Activated CD8-positive, alpha-beta memory T cell treated with anti-CD3 and anti-CD28 coated beads for 48 hours (primary cell): Measurements from ENCODE around the gene ARHGAP10.
"Not testable (repeated sequence)": the region's sequence is repeated elsewhere in the genome, so short reads cannot be mapped to it uniquely, and the experiment has no call there.

Source experiments
- DNase-seq, 3 experiments: peaks; one replicate each; pipeline ENCODE4 v3.0.0-alpha.2; 2020; ENCODE audit warnings: low read depth in 2 of 3, low spot score in 2 of 3

Gene ARHGAP10

DNA sequence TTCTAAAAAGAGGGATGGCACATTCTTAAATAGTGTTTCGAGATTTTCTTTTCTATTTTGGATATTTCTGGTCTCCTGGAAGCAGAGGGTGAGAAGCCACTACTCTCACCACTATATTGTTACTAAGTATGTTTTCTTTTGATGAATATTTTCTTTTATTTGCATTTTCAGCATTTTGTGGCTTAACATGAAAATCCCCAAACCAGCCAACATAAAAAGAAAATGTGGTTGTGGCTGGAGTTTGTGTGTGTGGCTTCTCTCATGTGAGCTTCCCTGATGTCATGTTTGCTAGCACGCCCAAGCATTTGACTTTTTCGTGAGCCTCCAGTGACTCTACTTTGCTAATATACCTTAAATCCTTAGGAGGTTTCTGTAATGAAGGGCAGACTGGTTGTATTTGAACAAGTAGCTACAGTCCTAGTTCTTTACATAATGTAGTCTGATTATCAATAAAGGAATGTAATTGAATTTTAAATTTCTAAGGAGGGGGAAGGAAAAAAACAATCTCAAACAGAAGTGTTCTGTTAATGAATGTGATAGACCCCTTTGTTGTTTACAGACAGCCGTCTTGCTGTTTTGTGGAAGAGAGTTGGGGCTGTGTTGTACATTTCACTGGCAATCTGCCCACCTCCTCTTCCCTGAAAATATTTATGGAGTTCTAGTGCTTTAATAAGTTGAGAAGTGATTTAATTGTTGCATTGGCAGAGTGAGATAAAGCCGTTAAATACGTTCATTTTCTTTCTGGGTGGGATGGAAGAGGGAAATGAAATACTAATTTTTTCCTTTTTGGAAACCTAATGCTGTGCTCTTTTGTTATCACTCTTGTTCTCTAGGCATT lies 114.6 kb downstream of the ARHGAP10 start:
- no peak for DNase-seq

DNA sequence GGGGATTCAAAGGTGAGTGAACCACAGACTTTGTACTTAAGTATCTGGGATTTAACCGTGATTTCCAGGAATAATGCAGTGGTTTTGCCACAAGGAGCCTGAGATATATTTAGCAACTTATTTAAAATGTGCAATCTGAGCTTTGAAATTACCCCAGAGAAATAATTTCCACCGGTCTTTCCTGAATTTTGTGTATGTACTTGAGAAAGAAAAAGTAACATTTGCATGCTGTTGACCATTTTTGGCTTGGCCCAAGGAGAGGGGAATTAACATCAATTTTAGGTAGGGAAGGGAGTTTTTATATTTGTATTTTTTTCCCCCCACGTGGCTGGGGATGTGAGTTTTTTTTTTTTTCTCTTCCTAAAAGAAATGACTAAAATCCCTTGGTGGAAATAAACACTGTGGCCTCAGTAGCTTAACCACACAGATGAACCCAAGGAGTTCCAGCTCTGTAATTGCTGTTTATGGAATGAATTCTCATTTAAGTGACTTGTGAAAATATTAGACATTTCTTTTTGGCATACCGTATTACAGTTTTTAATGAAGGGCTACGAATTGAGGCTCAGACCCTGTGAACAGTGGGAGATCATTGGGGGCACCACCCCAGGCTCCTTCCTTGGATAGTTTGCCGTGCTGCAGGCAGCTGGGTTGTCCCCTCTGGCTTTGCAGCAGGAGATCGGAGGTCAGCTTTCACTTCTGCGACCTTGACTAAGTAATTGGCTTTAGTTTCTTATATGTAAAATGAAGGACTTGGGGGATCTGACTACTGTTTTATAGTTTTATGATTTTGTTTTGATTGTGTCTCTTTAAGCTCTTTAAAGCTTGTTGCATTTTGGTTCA lies 116.1 kb downstream of the ARHGAP10 start:
- no peak for DNase-seq

DNA sequence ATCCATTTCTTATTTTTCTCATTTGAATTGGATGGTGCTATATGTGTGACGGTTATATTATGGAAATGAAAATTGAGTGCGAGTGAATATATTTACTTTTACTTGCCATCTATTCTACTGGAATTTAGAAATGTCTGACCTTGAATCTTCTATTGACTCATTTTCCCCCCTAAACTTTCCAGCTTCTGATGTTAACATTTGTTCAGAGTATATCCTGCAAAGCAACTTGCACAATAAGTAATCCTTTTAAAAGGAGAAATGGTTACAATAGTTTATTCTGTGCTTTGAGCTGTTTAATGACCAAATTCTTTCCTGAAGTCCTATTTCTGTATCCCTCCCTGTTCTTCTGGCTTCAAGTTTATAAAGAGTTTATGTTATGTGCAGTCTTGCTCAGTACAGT lies 116.7 kb downstream of the ARHGAP10 start:
- DNase-seq = no peak

DNA sequence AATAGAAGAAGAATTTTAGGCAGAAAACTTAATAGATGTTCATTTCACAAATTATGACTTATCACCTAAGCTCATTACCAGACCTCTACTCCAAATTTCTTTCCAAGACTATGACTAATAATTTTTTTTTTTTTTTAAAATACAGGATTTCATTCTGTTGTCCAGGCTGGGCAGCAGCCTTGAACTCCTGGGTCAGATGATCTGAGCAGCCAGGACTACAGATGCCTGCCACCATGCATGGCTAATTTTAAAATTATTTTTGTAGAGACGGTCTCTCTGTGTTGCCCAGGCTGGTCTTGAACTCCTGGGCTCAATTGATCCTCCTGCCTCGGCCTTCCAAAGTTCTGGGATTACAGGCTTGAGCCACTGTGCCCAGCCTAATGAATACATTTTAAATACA lies 119.2 kb downstream of the ARHGAP10 start:
- no peak for DNase-seq

DNA sequence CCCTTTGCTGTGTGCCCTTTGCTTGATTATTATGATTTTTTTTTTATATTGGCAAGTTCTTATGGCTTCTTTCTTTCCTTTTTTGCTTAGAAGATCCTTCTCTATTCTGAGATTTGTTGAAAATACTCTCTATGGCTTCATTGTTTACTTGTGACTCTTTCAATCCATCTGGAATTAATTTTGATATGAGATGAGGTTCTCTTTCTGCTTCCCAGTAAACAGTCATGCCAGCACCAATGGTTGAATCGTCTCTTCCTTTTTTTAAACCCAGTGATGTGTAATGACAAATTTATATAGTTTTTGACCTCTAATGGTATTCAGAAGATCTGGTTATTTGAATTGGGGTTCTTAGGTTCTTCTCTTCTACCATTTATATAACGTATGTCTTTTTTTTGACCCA lies 121.8 kb downstream of the ARHGAP10 start:
- no peak for DNase-seq

DNA sequence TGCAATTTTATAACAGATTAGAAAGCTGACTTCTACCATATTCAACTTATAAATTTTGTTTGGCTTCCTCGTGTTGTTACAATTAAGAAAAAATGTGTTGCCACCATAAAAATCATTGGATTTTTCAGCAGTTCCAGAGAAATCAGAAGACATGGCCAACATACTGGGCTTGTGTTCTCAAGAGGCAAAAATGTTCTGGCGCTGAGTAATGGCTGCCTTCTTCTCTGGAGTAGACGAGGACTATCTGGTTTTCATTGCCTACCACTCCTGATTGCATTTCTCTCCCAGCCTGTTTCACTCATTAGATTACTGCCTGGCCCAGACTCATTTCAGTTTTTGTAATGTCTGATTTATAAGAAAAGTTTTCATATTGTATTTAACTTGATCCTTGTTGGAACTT lies 122.3 kb downstream of the ARHGAP10 start:
- DNase-seq = no peak

DNA sequence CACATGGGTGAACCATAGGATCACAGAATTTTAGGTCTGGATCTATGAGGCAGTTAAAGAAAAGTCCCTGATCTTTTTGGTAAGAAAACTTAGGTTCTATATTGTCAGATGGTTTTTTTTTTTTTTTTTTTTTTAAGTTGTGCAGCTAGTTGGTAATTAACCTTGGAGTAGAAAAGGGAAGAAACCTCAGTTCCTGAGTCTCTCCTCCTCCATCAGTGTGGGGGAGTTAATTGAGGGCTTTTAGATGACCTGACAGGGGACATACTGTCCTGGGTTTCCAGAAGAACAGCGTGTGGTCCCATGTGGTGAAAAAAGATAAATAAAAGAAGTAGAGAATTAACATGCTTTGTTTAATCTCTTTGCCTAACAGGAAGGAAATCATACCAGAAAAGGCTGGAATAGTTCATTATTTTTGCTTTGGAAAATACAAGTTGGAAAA lies 123.7 kb downstream of the ARHGAP10 start:
- DNase-seq = no peak

DNA sequence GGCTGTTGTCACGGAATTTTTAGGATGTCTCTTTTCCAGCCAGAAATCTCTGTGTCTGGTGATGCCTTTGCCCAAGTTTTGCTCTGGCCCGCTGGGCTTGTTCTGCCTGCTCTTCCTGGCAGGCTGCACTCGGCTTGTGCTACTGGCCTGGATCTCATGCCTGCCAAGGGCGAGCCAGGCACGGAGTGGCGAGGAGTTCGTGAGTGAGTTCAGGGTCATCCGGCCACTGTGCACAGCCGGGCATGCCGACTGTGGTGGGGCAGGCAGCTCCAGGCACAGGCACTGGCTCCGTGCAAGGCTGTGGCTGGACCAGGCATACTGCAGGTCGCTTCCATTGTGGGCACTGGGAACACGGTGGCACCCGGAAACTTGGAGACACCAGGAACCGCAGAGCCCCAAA lies 129.1 kb downstream of the ARHGAP10 start:
- no peak for DNase-seq

DNA sequence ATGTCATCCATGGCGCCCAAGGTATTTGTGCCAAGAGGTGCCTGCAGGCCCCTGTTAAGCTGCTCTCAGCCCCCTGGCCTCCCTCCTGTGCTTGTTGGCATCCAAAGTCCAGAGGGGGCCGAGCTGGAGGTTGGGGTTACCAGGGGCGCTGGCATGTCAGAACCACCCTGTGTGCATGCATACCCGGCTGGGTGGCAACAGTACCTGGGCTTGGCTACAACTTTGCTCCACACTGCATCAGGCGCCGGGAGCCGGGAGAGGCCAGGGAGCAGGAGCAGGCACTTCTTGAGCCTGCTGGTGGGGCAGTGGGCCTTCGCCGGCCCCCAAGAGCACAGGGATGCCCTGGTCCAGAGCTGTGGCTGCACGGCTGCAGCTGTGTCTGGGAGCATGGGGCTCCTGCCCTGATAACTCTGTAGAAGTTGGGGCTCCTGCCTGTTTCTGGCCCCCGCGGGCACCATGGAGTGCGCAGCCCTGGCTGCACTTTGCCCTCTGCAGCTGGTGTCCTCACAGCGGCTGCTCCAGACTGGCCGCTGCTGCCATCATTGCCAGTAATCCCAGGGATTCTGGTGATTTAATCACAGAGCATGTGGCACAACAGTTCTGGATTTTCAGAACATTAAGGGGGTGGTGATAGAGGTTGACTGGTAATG lies 130.3 kb downstream of the ARHGAP10 start:
- DNase-seq = no peak

DNA sequence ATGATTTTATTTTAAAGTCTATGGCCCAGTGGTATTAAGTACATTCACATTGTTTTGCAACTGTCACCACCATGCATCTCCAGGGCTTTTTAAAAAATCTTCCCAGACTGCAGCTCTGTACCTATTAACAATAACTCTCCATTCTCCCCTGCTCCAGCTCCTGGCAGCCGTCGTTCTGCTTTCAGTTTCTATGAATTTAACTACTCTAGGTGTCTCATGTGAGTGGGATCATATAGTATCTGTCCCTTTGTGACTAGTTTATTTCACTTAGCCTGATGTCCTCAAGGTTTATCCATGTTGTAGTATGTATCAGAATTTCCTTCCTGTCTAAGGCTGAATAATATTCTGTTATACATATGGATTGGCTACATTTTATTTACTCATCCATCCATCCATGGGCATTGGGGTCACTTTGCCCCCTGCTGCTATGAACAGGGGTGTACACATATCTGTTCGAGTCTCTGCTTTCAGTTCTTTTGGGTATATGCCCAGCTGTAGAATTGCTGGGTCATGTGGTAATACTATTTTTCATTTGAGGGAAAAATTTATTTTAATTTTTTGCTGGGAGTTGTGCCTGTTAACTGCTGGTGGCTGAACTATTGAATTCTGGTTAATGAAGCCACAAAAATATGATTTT lies 131.3 kb downstream of the ARHGAP10 start:
- no peak for DNase-seq

DNA sequence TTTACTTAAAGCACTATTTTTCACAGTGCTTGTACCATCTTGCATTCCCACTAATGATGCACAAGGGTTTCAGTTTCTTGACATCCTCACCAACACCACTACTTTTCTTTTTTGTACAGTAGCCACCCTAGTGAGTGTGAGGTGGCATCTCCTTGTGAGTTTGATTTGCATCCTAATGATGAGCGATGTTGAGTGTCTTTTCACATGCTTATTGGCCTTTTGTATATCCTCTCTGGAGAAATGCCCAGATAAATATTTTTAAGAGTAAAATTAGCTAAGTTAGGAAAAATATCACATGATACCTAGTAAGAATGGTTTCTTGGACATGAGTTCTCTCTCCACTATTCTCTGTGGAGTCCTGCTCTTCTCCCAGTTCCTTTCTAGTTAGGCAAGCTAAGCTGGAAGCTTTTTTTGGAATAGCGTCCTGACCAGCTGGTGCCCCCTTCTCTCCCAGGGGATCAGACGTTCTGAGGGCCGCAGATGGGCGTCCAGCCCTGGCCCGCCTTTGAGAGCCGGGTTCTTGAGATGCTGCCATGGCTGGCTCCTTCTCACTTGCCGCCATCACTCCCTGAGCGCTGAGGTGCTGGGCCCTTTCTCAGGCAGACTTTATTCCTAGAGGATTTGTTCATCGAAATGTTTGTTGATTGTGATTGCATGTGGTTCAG lies 132.1 kb downstream of the ARHGAP10 start:
- DNase-seq = no peak

DNA sequence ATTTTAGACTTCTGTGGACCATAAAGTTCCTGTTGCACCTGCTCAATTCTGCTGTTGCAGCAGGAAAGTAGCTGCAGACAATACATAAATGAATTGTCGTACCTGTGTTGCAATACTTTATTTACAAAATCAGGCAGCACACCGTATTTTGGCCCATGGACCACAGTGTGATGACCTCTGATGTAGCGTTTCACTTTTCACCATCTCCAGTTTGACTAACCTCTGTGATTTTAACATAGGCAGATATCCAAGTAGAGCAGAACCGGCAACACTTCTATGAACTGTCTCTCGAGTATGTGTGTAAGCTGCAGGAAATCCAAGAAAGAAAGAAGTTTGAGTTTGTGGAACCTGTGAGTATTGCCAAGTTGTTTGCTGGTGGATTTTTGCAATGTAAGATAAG lies 132.7 kb downstream of the ARHGAP10 start:
- no peak for DNase-seq

DNA sequence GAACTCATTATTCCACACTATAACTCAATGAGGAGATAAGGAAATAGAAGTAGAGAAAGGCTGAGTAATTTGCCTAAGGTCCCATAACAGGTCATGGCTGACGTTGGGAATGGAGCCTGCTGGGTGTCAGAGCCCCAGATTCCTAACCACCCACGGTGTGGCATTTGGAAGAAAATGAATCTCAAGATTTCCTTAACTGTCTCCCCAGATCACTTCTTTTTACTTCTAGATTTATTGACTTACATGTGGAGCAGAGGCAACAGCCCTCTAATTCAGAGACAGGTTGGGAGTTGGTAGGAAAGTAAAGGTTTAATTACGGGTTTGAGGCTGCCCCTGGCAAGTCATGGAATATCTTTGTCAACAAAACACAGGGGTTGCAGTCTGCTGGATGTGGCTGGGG lies 134.0 kb downstream of the ARHGAP10 start:
- no peak for DNase-seq

DNA sequence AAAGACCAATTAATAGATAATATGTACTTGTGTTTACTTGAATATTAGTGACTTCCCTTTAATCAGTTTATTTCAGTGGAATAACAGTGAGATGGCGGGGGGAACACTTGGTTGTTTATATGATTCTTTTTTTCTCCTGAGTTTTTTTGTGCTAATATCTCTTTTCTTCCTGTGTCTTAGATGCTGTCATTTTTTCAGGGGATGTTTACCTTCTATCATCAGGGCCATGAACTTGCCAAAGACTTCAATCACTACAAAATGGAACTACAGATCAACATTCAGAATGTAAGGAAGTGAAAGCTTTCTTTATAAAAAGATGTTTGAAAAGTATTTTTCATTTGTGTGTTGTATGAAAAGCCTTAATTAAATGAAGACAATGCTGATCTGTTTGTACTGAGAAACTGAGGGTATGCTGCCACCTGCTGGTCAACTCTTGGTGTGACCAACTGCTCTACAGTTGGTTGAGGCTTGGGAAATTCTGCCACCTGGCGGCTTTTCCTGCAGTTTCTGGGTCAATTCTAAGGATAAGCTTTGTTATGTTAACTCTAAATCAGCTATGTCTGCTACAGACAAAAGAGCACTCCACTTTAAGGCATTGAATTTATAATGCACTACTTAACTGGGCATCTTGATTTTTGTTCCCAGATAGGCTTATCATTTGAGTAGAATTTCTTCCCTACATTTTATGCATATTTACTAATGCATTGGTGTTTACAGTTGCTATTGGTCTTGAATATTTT lies 134.8 kb downstream of the ARHGAP10 start:
- peak; percentile 63 to 86 (median 82) for DNase-seq

DNA sequence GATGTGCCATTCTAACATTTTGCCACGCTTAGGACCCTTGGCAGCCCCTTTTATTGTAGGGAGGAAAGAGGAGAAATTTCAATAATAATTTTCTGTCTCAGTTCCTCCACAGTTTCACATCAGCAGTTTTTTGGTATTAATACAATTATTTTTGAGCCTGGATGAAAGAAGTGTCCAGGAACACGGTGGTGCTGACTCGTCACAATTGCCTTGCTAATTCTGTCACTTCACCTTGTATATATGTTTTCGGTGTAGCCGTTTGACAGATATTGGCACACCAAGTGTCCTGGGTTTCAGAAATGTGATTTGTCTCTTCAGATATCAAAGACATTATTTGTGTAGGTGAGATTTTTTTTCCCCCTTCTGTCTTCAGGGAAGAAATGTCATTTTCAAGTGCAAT lies 142.2 kb downstream of the ARHGAP10 start:
- no peak for DNase-seq

DNA sequence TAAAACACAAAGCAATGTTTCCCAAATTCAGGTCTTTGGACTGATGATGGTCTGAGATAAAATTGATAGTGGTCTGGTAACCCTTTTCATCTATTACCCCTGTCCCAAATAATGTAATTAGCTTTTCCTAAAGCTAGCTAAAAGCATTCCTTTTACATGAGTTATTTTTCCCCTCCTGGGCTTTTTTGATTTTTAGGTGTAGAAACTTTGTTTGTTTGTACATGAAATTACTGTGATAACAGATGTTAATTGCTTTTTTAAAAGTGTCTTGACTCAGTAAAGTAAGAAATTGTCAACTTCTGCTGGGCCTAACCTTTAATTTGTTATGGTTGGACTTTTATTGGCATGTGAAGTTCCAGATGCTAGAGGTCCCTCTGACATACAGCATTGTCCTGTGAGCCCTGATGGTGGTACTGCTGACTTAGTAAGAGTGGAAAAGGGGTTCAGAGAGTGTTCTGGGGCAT lies 145.5 kb downstream of the ARHGAP10 start:
- no peak for DNase-seq

DNA sequence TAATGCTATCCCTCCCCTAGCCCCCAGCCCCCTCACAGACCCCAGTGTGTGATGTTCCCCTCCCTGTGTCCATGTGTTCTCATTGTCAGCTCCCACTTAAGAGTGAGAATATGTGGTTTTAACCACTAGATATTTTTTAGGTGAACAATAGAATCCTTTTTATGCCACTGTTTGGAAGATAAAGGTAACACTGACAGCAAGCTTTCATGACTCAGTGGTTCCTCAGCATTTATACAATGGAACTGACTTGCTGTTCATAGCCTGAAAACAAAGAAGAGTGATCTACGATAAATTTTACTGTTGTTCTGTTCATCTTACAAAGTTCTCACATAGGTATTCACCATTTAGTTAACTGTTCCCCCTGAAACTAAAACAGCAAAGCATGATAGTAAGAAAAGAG lies 147.8 kb downstream of the ARHGAP10 start:
- DNase-seq = no peak

DNA sequence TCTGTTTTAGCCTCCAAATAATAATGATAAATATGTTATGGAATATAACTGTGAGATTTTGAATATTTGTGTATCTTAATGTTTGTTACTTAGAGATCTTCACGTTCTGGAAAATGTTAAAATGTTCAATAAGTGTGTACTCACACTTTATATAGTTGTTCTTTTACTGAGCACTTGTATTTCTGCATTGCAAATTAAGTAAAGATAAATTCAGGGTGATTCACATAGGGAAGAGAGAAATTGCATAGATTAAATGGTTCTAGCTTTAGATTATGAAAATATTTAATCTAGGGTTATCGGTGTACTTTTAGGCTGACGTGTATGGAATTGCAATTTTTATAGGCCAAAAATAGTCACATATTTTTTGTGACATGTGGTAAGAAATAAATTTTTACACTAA lies 148.6 kb downstream of the ARHGAP10 start:
- DNase-seq = no peak

DNA sequence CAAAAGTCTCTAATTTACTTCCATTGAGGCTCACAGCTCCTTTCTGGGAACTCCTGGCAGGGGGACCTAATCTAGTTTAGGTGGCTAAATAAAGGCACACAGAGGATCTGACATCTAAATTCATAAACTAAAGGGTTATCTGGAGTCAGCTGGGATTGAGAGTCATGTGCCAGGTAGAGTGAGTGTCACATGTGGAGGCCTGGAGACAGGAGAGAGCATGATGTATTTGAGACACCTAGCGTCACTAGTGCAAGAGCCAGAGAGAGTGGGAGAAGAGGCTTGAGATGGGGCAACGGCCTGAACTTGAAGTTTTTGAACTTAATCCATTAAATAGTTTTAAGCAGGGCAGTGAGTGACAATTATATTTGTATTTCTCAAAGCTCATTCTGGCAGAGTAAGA lies 152.6 kb downstream of the ARHGAP10 start:
- no peak for DNase-seq

DNA sequence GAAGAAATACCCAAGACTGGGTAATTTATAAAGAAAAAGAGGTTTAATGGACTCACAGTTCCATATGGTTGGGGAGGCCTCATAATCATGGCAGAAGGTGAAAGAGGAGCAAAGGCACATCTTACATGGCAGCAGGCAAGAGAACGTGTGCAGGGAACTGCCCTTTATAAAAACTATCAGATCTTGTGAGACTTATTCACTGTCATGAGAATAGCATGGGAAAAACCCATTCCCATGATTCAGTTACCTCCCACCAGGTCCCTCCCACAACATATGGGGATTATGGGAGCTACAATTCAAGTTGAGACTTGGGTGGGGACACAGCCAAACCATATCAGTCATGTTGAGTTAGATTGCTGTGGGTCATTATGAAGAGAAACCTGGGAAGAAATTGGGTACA lies 153.3 kb downstream of the ARHGAP10 start:
- DNase-seq = not testable (repeated sequence)
